ENCODE data around the gene YPEL2.
A peak's percentile ranks its signal among the peaks of the same experiment; 100 is the strongest.

YPEL2 gene

DNA sequence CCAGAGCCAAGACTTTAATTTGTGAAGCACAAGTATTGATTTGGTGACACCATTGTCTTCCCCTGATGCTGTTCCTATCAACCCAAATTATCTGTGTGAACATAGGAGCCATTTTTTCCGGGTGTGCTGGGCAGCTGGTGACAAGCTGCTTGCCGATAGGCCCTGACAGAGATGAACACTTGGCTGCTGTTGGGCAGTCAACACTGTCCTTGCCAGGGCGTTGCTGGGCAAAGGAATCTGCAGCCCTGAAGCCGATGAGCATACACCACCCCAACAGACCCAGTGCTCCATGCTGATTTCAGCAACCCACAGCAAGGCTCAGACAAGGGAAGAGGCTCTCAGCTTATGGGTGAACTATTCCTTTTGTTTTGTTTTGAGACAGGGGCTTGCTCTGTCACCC lies 105.4 kb downstream of the YPEL2 start:
- no peak for DNase-seq

DNA sequence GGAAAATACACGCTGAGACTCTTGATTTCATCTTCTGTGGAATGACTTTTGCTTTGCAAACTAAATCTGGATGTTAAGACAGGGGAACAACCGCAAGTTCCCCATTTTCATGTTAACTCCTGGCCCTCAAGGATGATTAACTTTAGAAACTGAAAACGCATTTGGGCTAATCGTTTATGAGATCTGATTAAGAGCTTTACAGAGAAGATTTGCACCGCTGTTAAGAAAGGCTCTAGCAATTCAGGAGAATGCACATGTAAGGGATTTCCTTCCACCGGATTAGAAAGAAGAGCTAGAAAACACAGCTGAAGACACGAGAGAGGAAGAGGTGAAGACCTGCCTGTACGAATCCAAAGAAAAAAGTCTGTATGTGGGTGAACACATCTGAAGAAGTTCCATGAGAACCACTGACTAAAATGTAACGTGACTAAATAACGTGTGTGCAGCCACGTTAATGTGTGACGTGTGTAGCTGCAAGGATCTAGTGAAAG lies 106.4 kb downstream of the YPEL2 start:
- DNase-seq, result peak in 1 of 2 donors; percentile 77

DNA sequence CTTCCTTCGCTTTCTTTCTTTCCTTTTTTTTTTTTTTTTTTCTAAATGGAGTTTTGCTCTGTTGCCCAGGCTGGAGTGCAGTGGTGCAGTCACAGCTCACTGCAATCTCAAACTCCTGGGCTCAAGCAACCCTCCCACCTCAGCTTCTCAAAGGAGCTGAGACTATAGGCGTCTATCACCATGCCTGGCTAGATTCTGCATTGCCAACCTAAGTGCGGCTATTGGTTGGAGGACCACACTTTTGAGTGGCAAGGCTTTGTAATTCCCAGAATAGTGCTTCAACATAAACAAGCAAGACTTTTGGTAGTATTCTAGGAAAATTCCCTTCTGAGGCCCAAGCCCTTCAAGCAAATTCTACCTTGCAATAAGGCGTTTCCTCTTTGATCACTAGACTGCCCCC lies 107.8 kb downstream of the YPEL2 start:
- no peak for DNase-seq

DNA sequence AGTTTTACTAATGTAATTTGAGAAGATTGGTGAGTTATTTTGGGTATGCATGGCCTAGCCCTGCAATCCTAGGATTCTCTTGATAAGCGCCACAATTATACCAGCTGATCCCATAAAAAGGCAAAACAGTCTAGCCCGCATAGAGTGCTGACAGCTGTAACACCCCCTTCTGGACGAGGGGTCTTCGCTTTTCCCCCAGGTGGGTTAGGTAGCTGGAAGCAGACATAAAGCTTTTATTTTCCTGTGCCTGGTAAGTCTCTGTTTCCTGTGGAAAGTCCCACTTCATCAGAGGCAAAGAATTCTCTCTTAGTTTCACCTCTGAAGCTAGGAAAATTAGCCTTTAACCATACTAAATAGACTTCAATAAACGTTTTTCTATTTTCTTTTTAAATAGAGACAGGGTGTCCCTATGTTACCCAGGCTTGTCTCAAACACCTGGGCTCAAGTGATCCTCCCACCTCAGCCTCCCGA lies 108.3 kb downstream of the YPEL2 start:
- DNase-seq, result no peak

DNA sequence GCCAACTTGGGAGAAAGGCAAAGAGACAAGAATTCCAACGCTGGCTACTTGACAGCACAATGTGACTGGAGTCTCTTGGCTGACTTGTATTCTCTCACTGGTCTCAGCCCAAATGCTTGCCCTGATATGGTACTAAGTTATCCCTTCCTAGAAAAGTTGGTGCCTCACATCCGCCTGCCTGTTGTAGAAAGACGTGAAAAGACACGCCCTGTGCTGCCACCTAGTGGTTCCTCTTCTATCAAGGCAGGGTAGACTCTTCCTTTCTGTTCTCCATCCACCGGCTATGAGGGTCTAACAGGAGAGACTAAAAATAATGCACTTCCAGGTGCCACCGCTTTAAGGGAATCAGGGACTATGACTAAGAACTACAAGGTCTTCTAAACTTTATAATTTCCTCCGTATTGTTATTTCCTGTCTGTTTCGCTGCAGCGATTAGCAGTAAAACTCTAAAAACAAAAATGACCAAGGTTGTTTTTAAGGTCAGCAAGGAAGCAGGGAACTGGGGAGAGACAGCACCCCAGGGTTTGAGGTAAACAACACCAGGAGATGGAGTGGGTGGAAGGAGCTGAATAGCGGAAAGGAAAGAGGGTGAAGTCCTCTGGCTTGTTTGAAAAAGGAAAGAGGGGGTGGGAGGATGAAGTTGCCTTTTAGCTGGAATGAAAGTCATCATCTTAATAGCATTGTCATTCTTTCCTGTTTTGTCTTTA lies 109.5 kb downstream of the YPEL2 start:
- peak; percentile 28 to 89 for DNase-seq

DNA sequence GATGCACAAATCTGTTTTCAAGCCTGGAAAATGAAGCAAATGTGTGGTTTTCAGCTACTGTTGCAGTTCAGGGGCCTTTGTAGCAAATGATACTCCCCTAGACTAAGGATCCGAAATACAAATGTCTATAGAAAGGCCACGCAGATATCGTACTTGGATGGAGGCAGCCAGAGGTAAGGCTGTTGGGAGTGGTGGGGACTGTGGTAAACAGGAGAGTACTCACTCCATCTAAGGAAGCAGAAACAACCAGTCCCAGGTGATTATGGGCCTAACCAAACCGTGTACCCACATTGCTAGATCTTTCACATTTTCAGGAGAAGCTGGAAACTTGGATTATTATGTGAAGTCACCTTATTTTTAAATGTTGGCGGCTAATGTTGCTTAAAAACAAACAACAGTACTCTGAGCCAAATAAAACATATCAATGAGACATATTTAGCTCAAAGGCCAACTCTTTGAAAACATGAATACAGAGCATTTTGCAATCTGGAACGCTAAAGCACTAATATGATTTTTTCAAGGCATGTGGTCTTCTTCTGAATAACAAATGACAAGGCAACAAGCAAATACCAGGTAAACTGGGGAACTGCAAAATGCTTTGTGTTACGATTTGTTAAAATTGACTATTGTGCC lies 110.1 kb downstream of the YPEL2 start:
- DNase-seq, result no peak

DNA sequence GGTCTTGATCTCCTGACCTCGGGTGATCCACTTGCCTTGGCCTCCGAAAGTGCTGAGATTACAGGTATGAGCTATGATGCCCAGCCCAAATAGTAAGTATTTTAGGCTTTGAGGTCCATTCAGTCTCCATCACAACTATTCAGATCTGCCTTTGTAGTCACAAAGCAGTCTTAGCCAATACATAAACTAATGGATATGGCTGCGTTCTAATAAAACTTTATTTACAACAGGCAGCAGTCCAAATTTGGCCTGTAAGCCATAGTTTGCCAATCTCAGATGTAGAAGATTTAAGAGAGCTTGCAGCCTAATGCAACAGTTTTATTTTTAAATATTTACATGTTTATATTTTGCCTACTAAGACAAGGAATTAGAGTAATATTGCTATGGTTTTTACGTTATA lies 111.7 kb downstream of the YPEL2 start:
- no peak for DNase-seq

All from bone marrow (tissue), 2 donors.